HepG2 (cell line): ENCODE data around the gene MEF2B. TPM values are rescaled to one million over a fixed set of nuclear protein-coding genes. Genes with fewer than 3 reads are reported as not detected.

Experiments used
- EP300 ChIP-seq, 3 experiments: sonication (generic) in 1 of 3; formaldehyde crosslinking in 1 of 3; IDR thresholded peaks; 2 replicates each; pipeline versions ENCODE4 v1.5.1 to v1.6.1; 2011 to 2020; ENCODE audit warnings: low read depth in 2 of 3, low read length in 2 of 3, borderline replicate concordance in 1 of 3, improper control_type of control experiment in 1 of 3, mild to moderate bottlenecking in 1 of 3, missing genetic modification reagents in 1 of 3, moderate library complexity in 1 of 3
- GFI1 ChIP-seq: sonication (generic); formaldehyde crosslinking; IDR thresholded peaks from 2 replicates; pipeline ENCODE4 v1.5.0; 2020; ENCODE audit warnings: missing genetic modification reagents, mild to moderate bottlenecking, borderline replicate concordance
- GTF3A ChIP-seq: sonication (generic); formaldehyde crosslinking; conservative IDR thresholded peaks from 2 replicates; pipeline ENCODE4 v1.4.0; 2020; ENCODE audit warnings: mild to moderate bottlenecking, missing genetic modification reagents
- MIXL1 ChIP-seq: IDR thresholded peaks from 2 replicates; pipeline ENCODE4 v1.6.1; 2016
- SIN3B ChIP-seq: fragments of 150-350 bp; IDR thresholded peaks from 2 replicates; pipeline ENCODE4 v1.6.1; 2014; ENCODE audit warnings: low read length
- SMAD3 ChIP-seq: sonication (generic); formaldehyde crosslinking; IDR thresholded peaks from 2 replicates; pipeline ENCODE4 v1.4.0; 2020; ENCODE audit warnings: missing genetic modification reagents
- TBP ChIP-seq: sonication (generic); formaldehyde crosslinking; IDR thresholded peaks from 2 replicates; pipeline ENCODE4 v1.5.0; 2020; ENCODE audit warnings: missing genetic modification reagents
- TCF12 ChIP-seq, 2 experiments: fragments of 450-650 bp in 1 of 2; sonication (generic) in 1 of 2; formaldehyde crosslinking in 1 of 2; IDR thresholded peaks; 2 replicates each; pipeline versions ENCODE4 v1.6.1 to v1.8.0; 2017 to 2022; ENCODE audit warnings: antibody characterized with exemption in 1 of 2, mild to moderate bottlenecking in 1 of 2, missing genetic modification reagents in 1 of 2, moderate library complexity in 1 of 2
- ZNF737 ChIP-seq: sonication (generic); formaldehyde crosslinking; IDR thresholded peaks from 2 replicates; pipeline ENCODE4 v1.5.0; 2020; ENCODE audit warnings: missing genetic modification reagents, mild to moderate bottlenecking, borderline replicate concordance
- ZNF839 ChIP-seq: sonication (generic); formaldehyde crosslinking; IDR thresholded peaks from 2 replicates; pipeline ENCODE4 v1.4.0; 2020; ENCODE audit warnings: missing genetic modification reagents, mild to moderate bottlenecking, borderline replicate concordance
- polyA plus RNA-seq, 8 experiments: library from polyadenylated mRNA; depleted of rRNA in 3 of 8; stranded (reverse) in 7 of 8; unstranded in 1 of 8; fragments of >200 nt; fragmentation: Illumina TruSeq in 4 of 8; extraction: Trizol in 4 of 8; gene quantifications; 2 replicates each; pipeline versions ENCODE4 v1.2.1 to v1.2.3, GENCODE V29; 2011 to 2016; ENCODE audit warnings: low read depth in 4 of 8, missing spikeins in 1 of 8, mixed read lengths in 1 of 8; ENCODE audit not compliant: insufficient read depth in 1 of 8
- total RNA-seq, 5 experiments: library from RNA; depleted of rRNA; stranded (reverse); fragments of >200 nt; fragmentation: Illumina TruSeq; extraction: Trizol; gene quantifications; 2 replicates each; pipeline ENCODE4 v1.2.3, GENCODE V29; 2016; ENCODE audit warnings: low read depth in 1 of 5
- TF ChIP-seq, protein P1 (sequence below): sonication (generic); formaldehyde crosslinking; IDR thresholded peaks from 2 replicates; pipeline ENCODE4 v1.9.0; 2022; ENCODE audit warnings: missing genetic modification reagents, mild to moderate bottlenecking, borderline replicate concordance
- TF ChIP-seq, protein P2 (sequence below): sonication (generic); formaldehyde crosslinking; IDR thresholded peaks from 2 replicates; pipeline ENCODE4 v1.4.0; 2020; ENCODE audit warnings: mild to moderate bottlenecking, low read depth, missing genetic modification reagents
- TF ChIP-seq, protein P3 (sequence below): sonication (generic); formaldehyde crosslinking; IDR thresholded peaks from 2 replicates; pipeline ENCODE4 v1.5.0; 2020; ENCODE audit warnings: mild to moderate bottlenecking, missing genetic modification reagents, borderline replicate concordance
- TF ChIP-seq, protein P4 (sequence below): sonication (generic); formaldehyde crosslinking; IDR thresholded peaks from 2 replicates; pipeline ENCODE4 v1.4.0; 2020; ENCODE audit warnings: missing genetic modification reagents
- TF ChIP-seq, protein P5 (sequence below): sonication (generic); formaldehyde crosslinking; IDR thresholded peaks from 2 replicates; pipeline ENCODE4 v1.5.1; 2020; ENCODE audit warnings: missing genetic modification reagents, mild to moderate bottlenecking, borderline replicate concordance

Gene MEF2B
- total and polyA plus RNA-seq, 2 of the 13 experiments (the other 11 are each of a cell fraction or from before 2014, with no cell fraction given) = 1.2 to 1.7 TPM

DNA sequence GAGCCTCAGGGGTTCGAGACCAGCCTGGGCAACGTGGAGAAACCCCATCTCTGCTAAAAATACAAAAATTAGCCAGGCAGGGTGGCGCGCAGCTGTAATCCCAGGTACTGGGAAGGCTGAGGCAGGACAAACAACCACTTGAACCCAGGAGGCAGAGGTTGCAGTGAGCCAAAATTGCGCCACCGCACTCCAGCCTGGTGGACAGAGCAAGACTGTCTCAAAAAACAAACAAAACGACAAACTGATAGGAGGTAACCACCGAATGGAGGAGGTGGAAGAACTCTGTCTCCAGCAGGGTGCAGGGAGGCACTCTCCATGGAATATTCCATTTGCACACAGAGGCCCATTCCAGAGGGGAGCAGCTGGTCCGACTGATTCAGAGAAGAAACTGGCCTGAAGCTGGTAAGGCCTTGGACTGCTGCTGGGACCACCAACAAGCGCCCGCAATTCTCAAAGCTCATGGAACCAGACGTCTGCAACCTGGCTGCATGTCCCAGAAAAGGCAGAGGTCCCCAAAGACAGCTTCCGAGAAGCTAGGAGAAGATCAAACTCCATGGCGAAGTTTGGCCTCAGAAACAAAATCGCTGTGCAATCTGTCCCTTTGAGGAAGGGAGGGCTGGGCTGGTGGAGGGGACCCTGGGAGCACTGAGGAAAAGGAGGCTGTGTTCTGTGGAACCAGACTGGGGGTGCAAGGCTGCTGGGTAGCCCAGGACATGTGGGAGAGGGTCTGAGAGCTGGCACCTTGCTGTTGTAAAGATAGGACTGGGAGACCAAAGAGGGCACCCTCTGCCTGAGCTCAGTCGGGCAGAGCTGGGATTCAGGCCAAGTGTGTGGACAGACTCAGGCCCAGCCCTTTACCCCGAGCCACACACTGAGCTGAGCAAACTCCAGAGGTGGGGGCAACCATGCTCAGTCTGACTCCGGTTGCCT, 71.1 kb downstream of the MEF2B start (continued):
- TF ChIP-seq, protein P1, sequence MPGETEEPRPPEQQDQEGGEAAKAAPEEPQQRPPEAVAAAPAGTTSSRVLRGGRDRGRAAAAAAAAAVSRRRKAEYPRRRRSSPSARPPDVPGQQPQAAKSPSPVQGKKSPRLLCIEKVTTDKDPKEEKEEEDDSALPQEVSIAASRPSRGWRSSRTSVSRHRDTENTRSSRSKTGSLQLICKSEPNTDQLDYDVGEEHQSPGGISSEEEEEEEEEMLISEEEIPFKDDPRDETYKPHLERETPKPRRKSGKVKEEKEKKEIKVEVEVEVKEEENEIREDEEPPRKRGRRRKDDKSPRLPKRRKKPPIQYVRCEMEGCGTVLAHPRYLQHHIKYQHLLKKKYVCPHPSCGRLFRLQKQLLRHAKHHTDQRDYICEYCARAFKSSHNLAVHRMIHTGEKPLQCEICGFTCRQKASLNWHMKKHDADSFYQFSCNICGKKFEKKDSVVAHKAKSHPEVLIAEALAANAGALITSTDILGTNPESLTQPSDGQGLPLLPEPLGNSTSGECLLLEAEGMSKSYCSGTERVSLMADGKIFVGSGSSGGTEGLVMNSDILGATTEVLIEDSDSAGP (CRISPR knock-in tag) = peak; percentile 47
- TF ChIP-seq ZNF839 (no peak; the same call in 1 of the 2 replicates), MIXL1 (CRISPR knock-in tag) (peak; percentile 46; the same call in 1 of the 2 replicates), SIN3B (0 out of 2 replicates have a peak, but pooled peaks have one; percentile 36), TBP (no peak), ZNF737 (CRISPR knock-in tag) (no peak), TCF12 (IDR thresholded peaks at IDR 0.05) (no peak), TCF12 (CRISPR knock-in tag; IDR thresholded peaks at IDR 0.05) (peak; percentile 68; the same call in 1 of the 2 replicates), SMAD3 (CRISPR knock-in tag) (peak; percentile 65; the same call in 1 of the 2 replicates), GTF3A (peak; percentile 82; the same call in 1 of the 2 replicates), GFI1 (peak; percentile 28; the same call in 1 of the 2 replicates), EP300 (IDR thresholded peaks at IDR 0.05; ENCODE audit: low read depth in 2 of 2, low read length in 2 of 2) (peak in 1 of 2 experiments; percentile 79; a peak in 2 of 4 replicates), EP300 (CRISPR knock-in tag; IDR thresholded peaks at IDR 0.05; ENCODE audit: borderline replicate concordance) (peak; percentile 66; the same call in 1 of the 2 replicates)
- TF ChIP-seq, protein P2, sequence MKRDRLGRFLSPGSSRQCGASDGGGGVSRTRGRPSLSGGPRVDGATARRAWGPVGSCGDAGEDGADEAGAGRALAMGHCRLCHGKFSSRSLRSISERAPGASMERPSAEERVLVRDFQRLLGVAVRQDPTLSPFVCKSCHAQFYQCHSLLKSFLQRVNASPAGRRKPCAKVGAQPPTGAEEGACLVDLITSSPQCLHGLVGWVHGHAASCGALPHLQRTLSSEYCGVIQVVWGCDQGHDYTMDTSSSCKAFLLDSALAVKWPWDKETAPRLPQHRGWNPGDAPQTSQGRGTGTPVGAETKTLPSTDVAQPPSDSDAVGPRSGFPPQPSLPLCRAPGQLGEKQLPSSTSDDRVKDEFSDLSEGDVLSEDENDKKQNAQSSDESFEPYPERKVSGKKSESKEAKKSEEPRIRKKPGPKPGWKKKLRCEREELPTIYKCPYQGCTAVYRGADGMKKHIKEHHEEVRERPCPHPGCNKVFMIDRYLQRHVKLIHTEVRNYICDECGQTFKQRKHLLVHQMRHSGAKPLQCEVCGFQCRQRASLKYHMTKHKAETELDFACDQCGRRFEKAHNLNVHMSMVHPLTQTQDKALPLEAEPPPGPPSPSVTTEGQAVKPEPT = no peak
- TF ChIP-seq, protein P3, sequence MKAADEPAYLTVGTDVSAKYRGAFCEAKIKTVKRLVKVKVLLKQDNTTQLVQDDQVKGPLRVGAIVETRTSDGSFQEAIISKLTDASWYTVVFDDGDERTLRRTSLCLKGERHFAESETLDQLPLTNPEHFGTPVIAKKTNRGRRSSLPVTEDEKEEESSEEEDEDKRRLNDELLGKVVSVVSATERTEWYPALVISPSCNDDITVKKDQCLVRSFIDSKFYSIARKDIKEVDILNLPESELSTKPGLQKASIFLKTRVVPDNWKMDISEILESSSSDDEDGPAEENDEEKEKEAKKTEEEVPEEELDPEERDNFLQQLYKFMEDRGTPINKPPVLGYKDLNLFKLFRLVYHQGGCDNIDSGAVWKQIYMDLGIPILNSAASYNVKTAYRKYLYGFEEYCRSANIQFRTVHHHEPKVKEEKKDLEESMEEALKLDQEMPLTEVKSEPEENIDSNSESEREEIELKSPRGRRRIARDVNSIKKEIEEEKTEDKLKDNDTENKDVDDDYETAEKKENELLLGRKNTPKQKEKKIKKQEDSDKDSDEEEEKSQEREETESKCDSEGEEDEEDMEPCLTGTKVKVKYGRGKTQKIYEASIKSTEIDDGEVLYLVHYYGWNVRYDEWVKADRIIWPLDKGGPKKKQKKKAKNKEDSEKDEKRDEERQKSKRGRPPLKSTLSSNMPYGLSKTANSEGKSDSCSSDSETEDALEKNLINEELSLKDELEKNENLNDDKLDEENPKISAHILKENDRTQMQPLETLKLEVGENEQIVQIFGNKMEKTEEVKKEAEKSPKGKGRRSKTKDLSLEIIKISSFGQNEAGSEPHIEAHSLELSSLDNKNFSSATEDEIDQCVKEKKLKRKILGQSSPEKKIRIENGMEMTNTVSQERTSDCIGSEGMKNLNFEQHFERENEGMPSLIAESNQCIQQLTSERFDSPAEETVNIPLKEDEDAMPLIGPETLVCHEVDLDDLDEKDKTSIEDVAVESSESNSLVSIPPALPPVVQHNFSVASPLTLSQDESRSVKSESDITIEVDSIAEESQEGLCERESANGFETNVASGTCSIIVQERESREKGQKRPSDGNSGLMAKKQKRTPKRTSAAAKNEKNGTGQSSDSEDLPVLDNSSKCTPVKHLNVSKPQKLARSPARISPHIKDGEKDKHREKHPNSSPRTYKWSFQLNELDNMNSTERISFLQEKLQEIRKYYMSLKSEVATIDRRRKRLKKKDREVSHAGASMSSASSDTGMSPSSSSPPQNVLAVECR (CRISPR knock-in tag) = peak; percentile 61; the same call in 1 of the 2 replicates
- TF ChIP-seq, protein P4, sequence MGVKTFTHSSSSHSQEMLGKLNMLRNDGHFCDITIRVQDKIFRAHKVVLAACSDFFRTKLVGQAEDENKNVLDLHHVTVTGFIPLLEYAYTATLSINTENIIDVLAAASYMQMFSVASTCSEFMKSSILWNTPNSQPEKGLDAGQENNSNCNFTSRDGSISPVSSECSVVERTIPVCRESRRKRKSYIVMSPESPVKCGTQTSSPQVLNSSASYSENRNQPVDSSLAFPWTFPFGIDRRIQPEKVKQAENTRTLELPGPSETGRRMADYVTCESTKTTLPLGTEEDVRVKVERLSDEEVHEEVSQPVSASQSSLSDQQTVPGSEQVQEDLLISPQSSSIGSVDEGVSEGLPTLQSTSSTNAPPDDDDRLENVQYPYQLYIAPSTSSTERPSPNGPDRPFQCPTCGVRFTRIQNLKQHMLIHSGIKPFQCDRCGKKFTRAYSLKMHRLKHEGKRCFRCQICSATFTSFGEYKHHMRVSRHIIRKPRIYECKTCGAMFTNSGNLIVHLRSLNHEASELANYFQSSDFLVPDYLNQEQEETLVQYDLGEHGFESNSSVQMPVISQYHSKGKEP (CRISPR knock-in tag) = no peak
- TF ChIP-seq, protein P5, sequence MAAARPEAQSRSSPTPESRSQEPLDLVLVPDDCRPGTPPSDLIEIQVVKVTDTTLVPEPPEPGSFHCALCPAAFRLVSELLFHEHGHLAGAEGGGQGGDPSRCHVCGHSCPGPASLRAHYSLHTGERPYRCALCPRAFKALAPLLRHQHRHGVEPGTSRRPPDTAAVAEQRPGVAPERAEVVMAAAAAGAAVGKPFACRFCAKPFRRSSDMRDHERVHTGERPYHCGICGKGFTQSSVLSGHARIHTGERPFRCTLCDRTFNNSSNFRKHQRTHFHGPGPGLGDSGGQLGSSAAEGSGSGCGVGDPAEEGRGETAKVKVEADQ (CRISPR knock-in tag) = no peak; the same call in 1 of the 2 replicates
